HFFc6 (cell line): ENCODE data around the gene AZGP1. TPM values are rescaled to one million over a fixed set of nuclear protein-coding genes. Genes with fewer than 3 reads are reported as not detected.

Experiments used
- DNase-seq: peaks from one replicate; pipeline ENCODE4 v3.0.0-alpha.2; 2018
- H3K27ac Mint-ChIP-seq: 2 replicates; pipeline ENCODE4 v1.8.0; 2020; ENCODE audit warnings: mild to moderate bottlenecking, mixed read lengths
- H3K27me3 Mint-ChIP-seq: 2 replicates; pipeline ENCODE4 v1.8.0; 2021; ENCODE audit warnings: mild to moderate bottlenecking, moderate library complexity, mixed read lengths; ENCODE audit not compliant: insufficient read depth
- H3K36me3 Mint-ChIP-seq: 2 replicates; pipeline ENCODE4 v1.8.0; 2021; ENCODE audit warnings: low read depth, mixed read lengths
- H3K4me1 Mint-ChIP-seq: 2 replicates; pipeline ENCODE4 v1.8.0; 2020; ENCODE audit warnings: low read depth, mixed read lengths
- H3K4me3 Mint-ChIP-seq: 2 replicates; pipeline ENCODE4 v1.8.0; 2020; ENCODE audit warnings: mild to moderate bottlenecking, moderate library complexity, mixed read lengths
- H3K9me3 Mint-ChIP-seq: 2 replicates; pipeline ENCODE4 v1.8.0; 2020; ENCODE audit warnings: mild to moderate bottlenecking, mixed read lengths
- long read RNA-seq: library from polyadenylated mRNA; unstranded; transcript quantifications from one replicate; pipeline ENCODE4 v2.0.0, GENCODE V29; 2019
- total RNA-seq, 6 experiments: library from RNA; stranded (reverse); fragmentation: NEBNext Ultra II Directional; extraction: Animal tissue kit (Norgen Biotek cat#: 25700); gene quantifications; 2 replicates in 1 of 6; 3 replicates in 5 of 6; pipeline ENCODE4 v1.2.3, GENCODE V29; 2021
- TF ChIP-seq, protein P1 (sequence below): fragments of 200-600 bp; sonication (generic); IDR thresholded peaks from 2 replicates; pipeline ENCODE4 v1.5.0; 2021; ENCODE audit warnings: antibody characterized with exemption, mild to moderate bottlenecking

The AZGP1 gene
- not detected for total RNA-seq
- long read RNA-seq = 0 reads

DNA sequence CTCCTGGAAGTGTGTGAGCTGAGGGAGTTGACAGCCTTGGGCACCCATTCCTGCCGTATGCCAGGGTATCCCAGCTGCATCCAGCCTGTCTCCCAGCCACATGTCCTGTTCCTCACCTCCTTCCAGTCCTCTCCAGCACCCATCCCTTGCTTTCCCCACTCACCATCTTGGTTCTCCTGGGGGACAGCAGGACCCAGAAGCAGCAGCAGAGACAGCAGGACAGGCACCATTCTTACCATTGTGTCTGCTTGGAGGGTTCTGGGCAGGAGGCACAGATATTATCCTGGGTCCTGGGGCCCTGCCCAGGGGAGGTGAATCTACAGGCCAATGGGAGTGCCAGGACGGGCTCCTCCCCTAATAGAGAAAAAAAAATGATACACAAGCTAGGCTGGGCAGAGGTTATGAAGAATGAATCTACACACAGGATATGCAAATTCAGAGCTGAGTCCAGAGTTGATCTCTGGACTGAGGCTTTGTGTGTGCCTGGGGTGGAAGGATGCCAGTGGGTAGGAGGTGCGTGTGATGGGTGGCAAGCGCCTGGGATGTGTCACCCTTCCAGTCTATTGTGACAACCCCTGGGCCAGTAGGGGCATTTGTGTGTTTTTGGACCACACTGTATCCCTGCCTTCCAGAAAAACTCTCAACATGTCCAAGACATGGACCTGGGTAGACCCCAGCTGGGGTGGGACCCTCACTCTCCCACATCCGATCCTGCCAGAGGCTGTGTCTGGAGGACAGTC is at the start of gene AZGP1:
TSS of gene AZGP1 (minus strand) at position 250 of the 740 bp plus-strand sequence. CDS start at position 239, 11 bp downstream.
- Mint-ChIP-seq H3K4me3 (no peak within 1 kb of the TSS), H3K36me3 (no peaks in the 10 kb centered on the region), H3K4me1 (no peaks in the 10 kb centered on the region), H3K27me3 (peaks cover 14% of the 10 kb centered on the region), H3K27ac (no peak within 1 kb of the TSS), H3K9me3 (no peaks in the 10 kb centered on the region)
- peak; percentile 18 for DNase-seq
- TF ChIP-seq, protein P1, sequence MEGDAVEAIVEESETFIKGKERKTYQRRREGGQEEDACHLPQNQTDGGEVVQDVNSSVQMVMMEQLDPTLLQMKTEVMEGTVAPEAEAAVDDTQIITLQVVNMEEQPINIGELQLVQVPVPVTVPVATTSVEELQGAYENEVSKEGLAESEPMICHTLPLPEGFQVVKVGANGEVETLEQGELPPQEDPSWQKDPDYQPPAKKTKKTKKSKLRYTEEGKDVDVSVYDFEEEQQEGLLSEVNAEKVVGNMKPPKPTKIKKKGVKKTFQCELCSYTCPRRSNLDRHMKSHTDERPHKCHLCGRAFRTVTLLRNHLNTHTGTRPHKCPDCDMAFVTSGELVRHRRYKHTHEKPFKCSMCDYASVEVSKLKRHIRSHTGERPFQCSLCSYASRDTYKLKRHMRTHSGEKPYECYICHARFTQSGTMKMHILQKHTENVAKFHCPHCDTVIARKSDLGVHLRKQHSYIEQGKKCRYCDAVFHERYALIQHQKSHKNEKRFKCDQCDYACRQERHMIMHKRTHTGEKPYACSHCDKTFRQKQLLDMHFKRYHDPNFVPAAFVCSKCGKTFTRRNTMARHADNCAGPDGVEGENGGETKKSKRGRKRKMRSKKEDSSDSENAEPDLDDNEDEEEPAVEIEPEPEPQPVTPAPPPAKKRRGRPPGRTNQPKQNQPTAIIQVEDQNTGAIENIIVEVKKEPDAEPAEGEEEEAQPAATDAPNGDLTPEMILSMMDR = no peak

DNA sequence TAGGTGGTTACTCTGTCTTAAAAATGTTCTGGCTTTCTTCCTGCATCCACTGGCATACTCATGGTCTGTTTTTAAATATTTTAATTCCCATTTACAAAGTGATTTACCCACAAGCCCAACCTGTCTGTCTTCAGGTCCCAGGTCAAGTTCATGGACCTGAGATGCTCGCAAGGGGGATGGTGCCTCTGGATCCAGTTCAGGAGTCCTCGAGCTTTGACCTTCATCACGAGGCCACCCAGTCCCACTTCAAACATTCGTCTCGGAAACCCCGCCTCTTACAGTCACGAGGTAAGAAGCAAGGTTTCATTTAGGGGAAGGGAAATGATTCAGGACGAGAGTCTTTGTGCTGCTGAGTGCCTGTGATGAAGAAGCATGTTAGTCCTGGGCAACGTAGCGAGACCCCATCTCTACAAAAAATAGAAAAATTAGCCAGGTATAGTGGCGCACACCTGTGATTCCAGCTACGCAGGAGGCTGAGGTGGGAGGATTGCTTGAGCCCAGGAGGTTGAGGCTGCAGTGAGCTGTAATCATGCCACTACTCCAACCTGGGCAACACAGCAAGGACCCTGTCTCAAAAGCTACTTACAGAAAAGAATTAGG is 48.3 kb upstream of the AZGP1 start:
- peaks cover 23% of the 10 kb centered on the region for H3K36me3 Mint-ChIP-seq
- H3K4me1 Mint-ChIP-seq = peaks cover 30% of the 10 kb centered on the region
- H3K27me3 Mint-ChIP-seq = no peaks in the 10 kb centered on the region; the same call in none of the 2 replicates
- no peaks in the 10 kb centered on the region for H3K9me3 Mint-ChIP-seq
- TF ChIP-seq, protein P1 = no peak
- H3K4me3 Mint-ChIP-seq = no peak overlapping the region
- DNase-seq = no peak
- H3K27ac Mint-ChIP-seq = no peak overlapping the region

- TF ChIP-seq, protein P1 = no peak
- H3K4me3 Mint-ChIP-seq = no peak overlapping the region
- no peaks in the 10 kb centered on the region for H3K9me3 Mint-ChIP-seq
- no peaks in the 10 kb centered on the region; the same call in none of the 2 replicates for H3K27me3 Mint-ChIP-seq
- DNase-seq = no peak
- peaks cover 30% of the 10 kb centered on the region for H3K4me1 Mint-ChIP-seq
- peaks cover 23% of the 10 kb centered on the region for H3K36me3 Mint-ChIP-seq
- no peak overlapping the region for H3K27ac Mint-ChIP-seq
Measured at GRCh38 chr7:100023526-100023925, 47.7 kb upstream of the AZGP1 start.

DNA sequence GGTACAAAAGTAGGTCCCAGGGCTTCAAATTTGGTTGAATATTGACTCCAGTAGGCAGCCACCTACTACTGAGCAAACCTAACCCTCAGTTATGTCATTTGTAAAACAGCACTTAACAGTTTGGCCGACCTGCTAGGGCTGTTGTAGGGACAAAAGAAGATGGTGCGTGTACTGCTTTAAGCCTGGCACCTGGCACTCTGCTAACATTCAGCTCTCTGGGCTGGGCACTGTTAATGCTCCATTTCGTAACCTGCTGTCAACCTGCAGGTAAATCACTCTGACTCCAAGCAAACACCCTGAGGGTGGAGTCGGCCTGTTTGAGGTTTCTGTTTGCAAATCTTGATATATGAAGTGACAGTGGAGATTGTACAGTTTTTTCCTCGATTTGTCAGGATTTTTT is 46.8 kb upstream of the AZGP1 start:
- Mint-ChIP-seq H3K4me3 (no peak overlapping the region), H3K27me3 (no peaks in the 10 kb centered on the region; the same call in none of the 2 replicates), H3K27ac (no peak overlapping the region), H3K36me3 (peaks cover 28% of the 10 kb centered on the region), H3K4me1 (peaks cover 32% of the 10 kb centered on the region), H3K9me3 (no peaks in the 10 kb centered on the region)
- TF ChIP-seq, protein P1 = no peak
- DNase-seq = no peak

GRCh38 chr7:100021297-100021696 is 45.5 kb upstream of the AZGP1 start:
- Mint-ChIP-seq H3K4me1 (peaks cover 36% of the 10 kb centered on the region), H3K27me3 (no peaks in the 10 kb centered on the region; the same call in none of the 2 replicates), H3K27ac (no peak overlapping the region), H3K36me3 (peaks cover 32% of the 10 kb centered on the region), H3K4me3 (no peak overlapping the region), H3K9me3 (no peaks in the 10 kb centered on the region)
- TF ChIP-seq, protein P1 = no peak
- DNase-seq = no peak
